ENCODE results near the gene ZNF432. TPM values are rescaled to one million over a fixed set of nuclear protein-coding genes. Genes with fewer than 3 reads are reported as not detected.

The ZNF432 gene
- total and polyA plus RNA-seq, 2 donors (not counting 3 experiments of a cell fraction or from before 2014, with no cell fraction given) = 3.5 to 10.9 TPM

DNA sequence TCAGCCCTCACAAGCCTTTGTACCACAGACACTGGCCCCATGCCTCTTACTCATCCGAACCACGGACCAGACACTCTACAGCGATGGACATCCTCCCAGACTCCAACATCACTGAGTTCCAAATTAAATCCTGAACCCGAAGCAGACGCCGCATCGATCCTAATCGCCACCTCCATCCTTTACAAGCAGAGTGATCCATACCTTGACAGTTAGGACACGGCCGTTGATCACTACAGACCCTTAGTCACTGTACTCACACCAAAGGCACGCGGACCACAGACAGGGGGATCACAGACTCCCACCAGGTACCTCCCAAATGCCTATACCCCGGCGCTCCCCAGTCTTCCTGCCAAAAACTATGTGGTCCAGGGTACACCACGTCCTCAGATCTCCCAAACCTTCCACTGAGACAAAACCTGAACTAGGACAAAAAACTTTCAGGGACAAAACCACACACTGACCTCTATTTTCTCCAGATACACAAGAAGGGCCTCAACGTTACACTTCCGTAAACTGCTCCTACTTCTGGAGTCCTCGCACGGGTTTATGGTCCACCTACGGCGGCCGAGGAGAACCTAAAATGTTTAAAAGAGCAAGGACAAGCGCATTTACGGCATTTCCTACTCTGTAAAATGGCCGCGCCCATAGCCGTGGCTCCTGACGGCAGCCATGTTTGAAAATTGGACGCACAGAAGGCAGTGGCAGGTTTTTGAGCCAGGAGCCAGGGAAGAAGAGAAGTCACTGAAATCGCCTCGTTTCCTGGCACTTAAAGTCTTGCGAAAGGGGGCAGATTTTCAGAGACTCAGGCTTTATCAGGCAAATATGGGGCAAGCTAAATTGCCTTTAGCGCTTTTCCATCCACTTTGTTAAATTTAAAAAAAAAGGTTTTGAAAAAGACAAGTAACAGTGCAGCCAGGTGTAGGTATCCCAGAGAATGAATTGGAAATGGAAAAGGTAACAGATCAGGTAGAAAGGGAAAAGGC is 62.0 kb downstream of the ZNF432 start, which contains the start of gene ZNF350:
TSS of gene ZNF350 (minus strand) at position 532 of the 983 bp plus-strand sequence. CDS start 12,480 bp downstream, outside the sequence.
- Histone ChIP-seq H4K20me1 (replicated peaks; ENCODE audit: control insufficient read depth, extremely low read depth, insufficient read depth, low read length) (no peaks in the 10 kb centered on the region), H3K9ac (replicated peaks; ENCODE audit: extremely low read depth, insufficient read depth, low read length) (peak within 1 kb of the TSS; percentile 81), H3K9me3 (replicated peaks; ENCODE audit: control insufficient read depth, insufficient read depth, low read length) (no peaks in the 10 kb centered on the region), H3K79me2 (ENCODE audit: control insufficient read depth, insufficient read depth, low read length) (peaks cover 8% of the 10 kb centered on the region), H3K9me1 (replicated peaks; ENCODE audit: control insufficient read depth, extremely low read depth, insufficient read depth, low read length) (no peaks in the 10 kb centered on the region), H3K4me2 (ENCODE audit: insufficient read depth, low read length) (peak within 1 kb of the TSS; percentile 38), H3K27me3 (ENCODE audit: control insufficient read depth in 2 of 2, insufficient read depth in 2 of 2, low read length in 2 of 2) (no peaks in the 10 kb centered on the region), H3K27ac (ENCODE audit: insufficient read depth, low read depth, low read length) (peak within 1 kb of the TSS; percentile 48), H2AFZ (ENCODE audit: low read depth, low read length) (peak within 1 kb of the TSS; percentile 78), H3K36me3 (ENCODE audit: control insufficient read depth in 2 of 2, extremely low read depth in 1 of 2, insufficient read depth in 2 of 2, low read length in 2 of 2) (no peaks in the 10 kb centered on the region), H3K4me1 (ENCODE audit: control insufficient read depth, extremely low read depth, insufficient read depth, low read length) (peaks cover 2% of the 10 kb centered on the region), H3K4me3 (replicated peaks in 1 of 3; ENCODE audit: insufficient read depth in 1 of 3, low read depth in 1 of 3, low read length in 3 of 3) (peak within 1 kb of the TSS; percentile 58 to 80 (median 61))
- dilution Hi-C loops (cut with MboI; ENCODE audit: extremely low pct_ligation_motif_present, low sequenced_read_pairs) = no loop called here
- TSS peak; percentile 59 for BruUV-seq (replicated peaks)
- peak; percentile 97 for FAIRE-seq
- intact Hi-C loops (cut with micrococcal nuclease) = loop anchor here (1.0 to 2.0 kb wide), 5 partner anchors 22 to 81 kb away; partner anchors contain the start of genes ZNF432, ZNF613, ZNF614 and ZNF615
- no peak for TF ChIP-seq GATA2 (IDR thresholded peaks at IDR 0.05; ENCODE audit: insufficient read depth, insufficient read length, low read depth, low read length)
- no peak for TF ChIP-seq POLR2A (IDR thresholded peaks at IDR 0.05; ENCODE audit: low read depth, low read length)
- TF ChIP-seq FOS (IDR thresholded peaks at IDR 0.05; ENCODE audit: borderline replicate concordance, insufficient read depth, low read length) = no peak
- TF ChIP-seq MYC (IDR thresholded peaks at IDR 0.05; ENCODE audit: low read depth, low read length) = no peak
- peak; percentile 13 for TF ChIP-seq POLR2AphosphoS5 (IDR thresholded peaks at IDR 0.05; ENCODE audit: insufficient read depth, low read depth, low read length)
- TF ChIP-seq, protein P1, sequence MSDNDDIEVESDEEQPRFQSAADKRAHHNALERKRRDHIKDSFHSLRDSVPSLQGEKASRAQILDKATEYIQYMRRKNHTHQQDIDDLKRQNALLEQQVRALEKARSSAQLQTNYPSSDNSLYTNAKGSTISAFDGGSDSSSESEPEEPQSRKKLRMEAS (IDR thresholded peaks at IDR 0.05; ENCODE audit: insufficient read depth, insufficient read length) = no peak
- no peak for TF ChIP-seq EZH2 (IDR thresholded peaks at IDR 0.05; ENCODE audit: borderline replicate concordance, low read depth, low read length, severe bottlenecking)
- POLR2A ChIA-PET = no interaction called here
- CTCF ChIA-PET = no interaction called here
- peak; percentile 95 for DNase-seq (ENCODE audit: low read depth, low spot score)

Measured in endothelial cell of umbilical vein (primary cell).